ENCODE measurements around the gene LRRTM3.

Gene LRRTM3

DNA sequence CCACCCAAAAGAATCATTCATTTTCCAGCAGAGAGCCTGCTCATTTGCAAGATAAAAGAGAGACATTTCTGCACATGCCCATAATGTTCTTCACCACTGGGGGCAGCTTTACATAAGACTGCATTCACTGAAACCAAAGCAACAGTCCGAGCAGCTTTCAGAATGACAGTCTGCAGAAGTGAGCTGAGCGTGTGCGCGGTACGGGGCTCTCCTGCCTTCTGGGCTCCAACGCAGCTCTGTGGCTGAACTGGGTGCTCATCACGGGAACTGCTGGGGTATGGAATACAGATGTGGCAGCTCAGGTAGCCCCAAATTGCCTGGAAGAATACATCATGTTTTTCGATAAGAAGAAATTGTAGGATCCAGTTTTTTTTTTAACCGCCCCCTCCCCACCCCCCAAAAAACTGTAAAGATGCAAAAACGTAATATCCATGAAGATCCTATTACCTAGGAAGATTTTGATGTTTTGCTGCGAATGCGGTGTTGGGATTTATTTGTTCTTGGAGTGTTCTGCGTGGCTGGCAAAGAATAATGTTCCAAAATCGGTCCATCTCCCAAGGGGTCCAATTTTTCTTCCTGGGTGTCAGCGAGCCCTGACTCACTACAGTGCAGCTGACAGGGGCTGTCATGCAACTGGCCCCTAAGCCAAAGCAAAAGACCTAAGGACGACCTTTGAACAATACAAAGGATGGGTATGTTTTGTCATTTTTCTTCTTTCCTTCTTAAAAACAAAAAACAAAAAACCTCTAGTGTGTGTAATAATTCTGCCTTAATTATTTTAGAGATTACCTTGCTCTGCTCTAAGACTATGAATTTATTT, at the start of gene LRRTM3:
Gene LRRTM3 (plus strand): TSS at position 141 of the 820 bp plus-strand sequence.
- DNase-seq = peak; percentile 68

- no peak for DNase-seq
Observed at GRCh38 chr10:66877361-66877760, 48.5 kb upstream of the LRRTM3 start.

DNA sequence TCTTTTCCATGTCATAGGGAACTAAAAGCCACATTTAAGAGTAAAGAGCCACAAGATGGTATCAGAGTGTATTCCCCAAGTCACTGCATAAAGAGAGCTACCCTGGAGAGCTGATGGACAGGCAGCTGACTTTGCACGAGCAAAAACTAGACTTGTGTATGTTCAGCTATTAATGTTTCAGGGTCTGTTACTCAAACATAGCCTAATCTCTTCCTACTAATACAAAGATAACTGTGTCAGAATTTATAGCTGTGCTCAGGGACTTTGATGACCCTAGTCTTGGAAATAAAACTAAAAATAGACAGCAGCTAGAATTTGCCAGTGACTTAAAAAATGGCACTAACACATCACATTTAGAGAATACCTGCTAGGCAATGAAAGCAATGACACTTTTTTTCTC, 45.5 kb upstream of the LRRTM3 start:
- no peak for DNase-seq

DNA sequence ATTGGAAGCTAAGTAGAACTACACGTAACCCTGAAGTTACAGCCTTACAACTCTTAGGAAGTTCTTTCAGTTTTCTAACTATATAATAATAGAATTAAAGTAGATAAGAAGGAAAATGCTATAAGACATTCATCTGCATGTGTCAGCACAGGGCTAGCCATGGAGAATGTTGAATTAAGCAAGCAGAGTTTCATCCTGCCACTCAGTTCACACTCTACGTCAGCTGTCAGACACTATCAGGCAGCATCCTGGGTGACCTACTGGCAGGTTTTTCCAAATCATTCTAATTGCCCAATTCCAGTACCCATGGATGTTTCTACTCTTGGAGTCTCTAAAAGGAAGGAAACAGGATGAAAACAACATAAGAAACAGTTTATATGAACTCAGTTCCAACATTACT, 45.0 kb upstream of the LRRTM3 start:
- DNase-seq = no peak

- no peak for DNase-seq
Observed at GRCh38 chr10:66881814-66882213, 44.0 kb upstream of the LRRTM3 start.

- no peak for DNase-seq
Observed at GRCh38 chr10:66882271-66882670, 43.6 kb upstream of the LRRTM3 start.

DNA sequence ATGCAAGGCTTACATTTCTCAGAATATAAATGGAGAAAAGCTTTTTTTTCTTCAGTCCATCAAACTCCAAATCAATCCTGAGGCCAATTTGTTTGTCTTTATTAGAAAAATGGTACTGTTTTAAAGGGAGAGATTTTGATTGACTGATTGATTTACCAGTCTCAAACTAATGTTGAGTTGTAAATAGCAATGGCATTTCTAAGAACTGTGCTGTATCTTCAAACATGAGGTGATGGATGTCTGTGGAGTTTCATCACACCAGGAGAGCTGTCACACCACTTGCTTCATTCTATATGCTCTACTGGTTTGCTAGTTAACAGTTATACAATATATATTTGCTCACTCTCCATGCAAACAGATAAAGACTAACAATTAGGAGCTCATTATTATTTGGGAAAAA, 39.0 kb upstream of the LRRTM3 start:
- no peak for DNase-seq

DNA sequence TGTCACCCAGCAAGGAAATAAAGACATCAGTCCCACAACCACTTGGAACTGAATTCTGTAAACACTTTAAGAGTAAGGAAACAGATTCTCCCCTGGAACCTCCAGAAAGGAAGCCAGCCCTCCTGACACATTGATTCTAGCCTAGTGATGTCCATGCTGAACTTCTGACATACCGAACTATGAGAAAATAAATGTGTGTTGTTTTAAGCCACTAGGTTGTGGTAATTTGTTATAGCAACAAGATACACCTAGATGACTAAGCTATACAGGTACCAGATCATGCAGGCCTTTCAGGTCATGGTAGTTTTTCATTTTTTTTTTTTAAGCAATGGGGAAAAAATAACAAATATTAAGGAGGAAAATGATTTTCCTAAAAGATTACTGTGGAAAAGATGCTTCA, 37.6 kb upstream of the LRRTM3 start:
- DNase-seq = no peak

- DNase-seq = no peak
Observed at GRCh38 chr10:66892871-66893270, 33.0 kb upstream of the LRRTM3 start.

DNA sequence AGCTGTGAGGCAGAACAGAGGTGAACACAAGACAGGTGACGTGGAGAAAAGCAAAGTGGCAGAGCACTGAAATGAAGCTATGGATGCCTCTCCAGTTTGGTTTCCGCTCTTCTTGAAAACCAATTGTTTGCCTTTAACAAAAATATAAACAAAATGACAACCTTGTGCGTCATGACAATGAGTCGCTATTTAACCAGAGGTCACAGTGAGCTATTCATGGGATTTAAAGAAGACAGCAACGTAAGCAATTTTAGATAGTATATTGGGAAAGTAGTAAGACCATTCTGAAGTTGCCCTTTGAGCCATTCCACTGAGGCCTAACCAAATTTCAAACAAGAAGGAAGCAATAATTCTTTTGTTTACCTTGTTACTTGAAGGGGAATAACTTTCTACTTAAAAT, 15.2 kb upstream of the LRRTM3 start:
- no peak for DNase-seq

DNA sequence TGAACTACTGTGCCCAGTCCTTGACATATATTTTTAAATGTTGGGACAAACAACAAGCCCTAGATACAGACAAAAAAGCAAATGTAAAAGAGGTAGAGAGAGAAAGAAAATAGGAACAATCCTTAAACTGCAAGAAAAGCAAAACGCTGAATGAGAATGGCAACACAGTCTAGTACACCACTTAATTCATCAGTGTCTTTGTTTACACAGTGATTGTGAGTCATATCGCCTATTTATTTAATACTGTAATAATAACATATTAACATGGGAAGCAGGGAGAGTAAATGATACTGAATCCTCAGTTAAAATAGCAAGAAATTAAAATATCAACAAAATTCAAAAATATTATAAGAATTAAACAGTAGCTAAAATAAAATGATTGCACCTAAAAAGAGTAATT, 9.8 kb upstream of the LRRTM3 start:
- DNase-seq = no peak

- no peak for DNase-seq
Observed at GRCh38 chr10:66917104-66917503, 8.7 kb upstream of the LRRTM3 start.

- no peak for DNase-seq
Observed at GRCh38 chr10:66919248-66919647, 6.6 kb upstream of the LRRTM3 start.

DNA sequence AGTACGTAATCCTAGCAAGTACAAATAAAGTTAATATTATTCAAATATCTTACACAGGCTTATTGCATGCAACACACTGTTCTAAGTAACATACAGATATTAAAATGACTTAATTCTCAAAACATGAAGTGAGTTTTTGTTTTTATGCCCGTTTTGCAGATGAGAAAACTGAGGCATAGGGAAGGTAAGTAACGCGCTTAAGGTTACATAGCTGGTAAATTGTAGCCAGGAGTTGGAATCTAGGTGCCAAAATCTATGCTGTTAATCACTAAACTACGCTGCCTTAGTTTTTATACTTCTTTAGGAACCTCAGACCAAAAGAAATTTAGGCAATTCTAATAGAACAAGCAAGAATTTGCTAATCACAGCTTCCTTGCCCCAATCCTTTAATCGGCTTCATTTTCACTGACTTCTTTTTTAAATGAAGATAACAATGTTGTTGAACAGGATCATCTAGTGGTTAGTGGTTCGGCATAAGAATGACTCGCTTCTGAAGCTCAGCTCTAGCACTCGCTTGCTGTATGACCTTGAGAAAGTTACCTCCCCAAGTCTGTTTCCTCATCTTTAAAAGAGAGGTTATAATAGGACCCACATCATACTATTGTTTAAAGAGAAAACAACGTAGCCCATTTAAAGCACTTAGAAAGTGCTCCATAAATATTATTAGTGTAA, 1.0 kb upstream of the LRRTM3 start:
- no peak for DNase-seq

- DNase-seq = no peak
Observed at GRCh38 chr10:66925373-66925772, 463 bp upstream of the LRRTM3 start.

- DNase-seq = no peak
Observed at GRCh38 chr10:66926841-66927240, 1.0 kb downstream of the LRRTM3 start.

- no peak for DNase-seq
Observed at GRCh38 chr10:66927251-66927935, 1.6 kb downstream of the LRRTM3 start.

GRCh38 chr10:66927971-66928770, 2.3 kb downstream of the LRRTM3 start:
- no peak for DNase-seq

GRCh38 chr10:66928776-66929175, 2.9 kb downstream of the LRRTM3 start:
- DNase-seq = no peak

DNA sequence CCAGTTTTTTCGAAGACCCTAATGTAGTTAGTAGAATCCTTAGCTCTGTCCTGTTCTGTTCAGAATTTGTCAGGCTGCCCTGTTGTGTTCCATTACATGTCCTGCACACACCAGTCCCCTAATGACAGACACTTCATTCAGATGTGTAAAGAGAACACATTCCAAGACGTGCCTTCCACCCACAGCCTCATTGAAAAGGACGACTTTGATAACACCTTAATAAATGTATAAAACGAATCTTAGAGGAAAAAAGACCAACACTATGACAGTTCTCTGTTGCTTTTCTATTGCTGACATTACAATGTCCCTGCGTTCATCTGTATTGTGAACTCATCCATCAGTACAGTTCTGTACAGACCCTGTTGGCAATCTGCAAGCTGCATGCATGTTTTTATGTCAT, 3.5 kb downstream of the LRRTM3 start:
- no peak for DNase-seq

DNA sequence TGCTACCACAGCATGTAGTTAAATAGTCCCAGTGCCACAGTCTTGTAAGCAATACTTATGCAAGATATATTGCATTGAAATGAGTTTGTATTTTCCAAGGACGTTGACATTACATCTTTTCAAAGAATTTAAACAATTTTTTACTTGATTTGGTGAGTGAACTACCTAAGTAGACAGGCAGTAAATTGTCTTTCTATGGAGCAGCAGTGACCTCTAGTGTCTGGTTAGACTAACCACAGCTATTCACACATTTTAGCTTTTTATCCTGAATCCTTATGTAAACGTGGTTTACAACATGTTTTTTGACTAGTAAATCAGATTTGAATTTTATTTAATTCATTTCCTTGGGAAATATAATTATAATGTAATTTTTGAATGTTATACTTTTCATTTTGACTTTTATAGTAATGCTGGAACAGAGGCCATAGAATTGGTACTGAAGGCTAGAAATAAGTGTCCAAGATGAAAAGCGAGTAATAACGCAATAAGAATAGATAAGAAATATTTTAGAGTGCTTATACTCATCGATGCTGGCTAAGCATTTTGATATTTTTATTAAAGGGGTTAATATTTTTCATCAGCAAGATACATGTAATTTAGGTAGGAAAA, 5.6 kb downstream of the LRRTM3 start:
- peak; percentile 54 for DNase-seq

DNA sequence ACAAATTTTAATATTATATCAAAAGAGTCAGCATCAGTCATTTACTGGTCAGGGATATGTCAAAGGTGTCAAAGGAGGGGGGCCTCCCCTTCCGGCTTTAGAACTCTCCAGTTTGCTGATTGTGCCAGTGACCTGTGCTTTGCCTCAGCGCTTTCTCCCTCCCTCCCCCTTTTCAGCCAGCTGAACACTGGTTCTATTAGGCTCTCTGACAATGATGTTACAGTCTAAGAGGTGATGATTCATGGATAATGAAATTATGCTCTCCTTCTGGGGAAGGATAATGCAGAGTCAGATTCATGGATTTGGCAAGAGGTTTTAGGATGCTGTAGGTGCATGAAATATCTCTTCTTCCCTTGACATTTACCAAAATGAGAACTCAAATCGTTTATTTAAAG, 6.1 kb downstream of the LRRTM3 start:
- DNase-seq = no peak

DNA sequence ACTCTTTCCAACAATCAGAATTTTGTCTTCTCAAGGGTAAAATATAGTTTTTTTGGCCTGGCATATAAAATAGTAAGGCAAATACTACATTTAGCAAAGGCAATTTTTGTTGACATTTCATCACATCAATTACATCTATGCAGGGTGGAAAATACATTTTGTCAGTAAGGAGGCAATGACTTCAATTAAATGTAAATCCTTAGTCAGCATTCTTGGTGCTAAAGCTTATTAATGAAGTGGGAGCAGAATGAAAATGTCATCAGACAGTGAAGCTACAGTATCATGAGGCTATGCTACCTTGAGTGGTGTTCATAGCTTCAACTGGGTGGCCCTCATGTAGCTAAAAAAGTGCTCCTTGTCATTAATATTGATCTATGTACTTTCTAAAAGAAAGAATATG, 8.9 kb downstream of the LRRTM3 start:
- no peak for DNase-seq
